Measurements from ENCODE around the gene IGSF5.

DNA sequence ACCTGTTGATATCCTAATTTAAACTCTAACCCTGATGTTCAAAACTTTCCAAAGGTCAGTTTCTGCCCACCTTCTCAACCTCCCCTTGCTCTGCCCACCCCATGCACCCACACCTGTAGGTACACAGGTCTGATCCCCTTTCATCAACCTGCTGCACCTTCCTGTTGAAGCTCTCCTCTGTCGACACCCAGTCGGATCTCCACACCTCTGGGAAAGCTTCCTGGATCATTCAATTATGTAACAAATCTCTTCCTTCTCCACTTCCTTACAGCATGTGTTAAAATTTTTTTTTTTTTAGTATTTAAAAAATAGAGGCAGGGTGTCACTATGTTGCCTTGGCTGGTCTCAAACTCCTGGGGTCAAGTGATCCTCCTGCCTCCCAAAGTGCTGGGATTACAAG is 44.7 kb upstream of the IGSF5 start:
- TF ChIP-seq, protein P1, sequence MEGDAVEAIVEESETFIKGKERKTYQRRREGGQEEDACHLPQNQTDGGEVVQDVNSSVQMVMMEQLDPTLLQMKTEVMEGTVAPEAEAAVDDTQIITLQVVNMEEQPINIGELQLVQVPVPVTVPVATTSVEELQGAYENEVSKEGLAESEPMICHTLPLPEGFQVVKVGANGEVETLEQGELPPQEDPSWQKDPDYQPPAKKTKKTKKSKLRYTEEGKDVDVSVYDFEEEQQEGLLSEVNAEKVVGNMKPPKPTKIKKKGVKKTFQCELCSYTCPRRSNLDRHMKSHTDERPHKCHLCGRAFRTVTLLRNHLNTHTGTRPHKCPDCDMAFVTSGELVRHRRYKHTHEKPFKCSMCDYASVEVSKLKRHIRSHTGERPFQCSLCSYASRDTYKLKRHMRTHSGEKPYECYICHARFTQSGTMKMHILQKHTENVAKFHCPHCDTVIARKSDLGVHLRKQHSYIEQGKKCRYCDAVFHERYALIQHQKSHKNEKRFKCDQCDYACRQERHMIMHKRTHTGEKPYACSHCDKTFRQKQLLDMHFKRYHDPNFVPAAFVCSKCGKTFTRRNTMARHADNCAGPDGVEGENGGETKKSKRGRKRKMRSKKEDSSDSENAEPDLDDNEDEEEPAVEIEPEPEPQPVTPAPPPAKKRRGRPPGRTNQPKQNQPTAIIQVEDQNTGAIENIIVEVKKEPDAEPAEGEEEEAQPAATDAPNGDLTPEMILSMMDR (IDR thresholded peaks at IDR 0.05): no peak
- TF ChIP-seq ZFX (IDR thresholded peaks at IDR 0.05; ENCODE audit: borderline replicate concordance): no peak
